Measurements from ENCODE around the gene ADCK2. TPM values are rescaled to one million over a fixed set of nuclear protein-coding genes. Genes with fewer than 3 reads are reported as not detected.
"Not testable (repeated sequence)": the region's sequence is repeated elsewhere in the genome, so short reads cannot be mapped to it uniquely, and the experiment has no call there.

ADCK2 gene
- total and polyA plus RNA-seq, 3 experiments from 2014 or later = 32.5 to 34.5 (median 34.2) TPM

DNA sequence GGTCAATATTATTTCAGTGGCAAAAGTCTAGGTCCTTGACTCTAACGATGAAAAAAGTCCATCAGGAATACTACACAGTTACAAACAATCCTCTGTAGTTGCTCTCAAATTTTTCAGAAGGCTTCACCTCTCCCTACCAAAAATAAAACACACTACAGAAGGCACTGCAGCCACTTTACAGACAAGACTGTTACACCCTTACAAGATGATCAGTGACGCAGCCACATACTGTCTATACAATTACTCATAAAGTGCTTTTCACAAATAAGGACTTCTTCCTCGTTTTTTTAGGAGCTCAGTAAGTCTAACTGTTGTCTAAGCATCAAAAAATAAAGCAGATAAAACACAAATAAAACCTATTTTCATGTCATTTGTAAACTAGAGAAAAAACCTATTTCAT lies 50.8 kb downstream of the ADCK2 start:
- peaks cover 0 to 16% (median 2%) of the 10 kb centered on the region in 3 donors for H3K36me3 Mint-ChIP-seq
- Histone ChIP-seq H3K4me1 (ENCODE audit: insufficient read depth, low read length) (peaks cover 15% of the 10 kb centered on the region), H3K27ac (ENCODE audit: low read depth, low read length) (no peak overlapping the region), H3K9me3 (ENCODE audit: low read length) (no peaks in the 10 kb centered on the region), H3K36me3 (ENCODE audit: insufficient read depth, low read length) (no peaks in the 10 kb centered on the region), H3K4me3 (ENCODE audit: low read length) (no peak overlapping the region), H3K27me3 (ENCODE audit: insufficient read depth, low read length, poor library complexity, severe bottlenecking) (no peaks in the 10 kb centered on the region)
- no peaks in the 10 kb centered on the region for H3K27me3 Mint-ChIP-seq
- ChIA-PET POLR2A (no interaction called here), CTCF (no interaction called here)
- no peaks in the 10 kb centered on the region for H3K9me3 Mint-ChIP-seq
- DNase-seq = no peak
- no peak overlapping the region for H3K4me3 Mint-ChIP-seq
- peak overlapping the region in 5 of 8 donors; percentile 10 to 63 (median 58) for H3K27ac Mint-ChIP-seq
- H3K4me1 Mint-ChIP-seq = peaks cover 13 to 17% (median 15%) of the 10 kb centered on the region in 3 donors

DNA sequence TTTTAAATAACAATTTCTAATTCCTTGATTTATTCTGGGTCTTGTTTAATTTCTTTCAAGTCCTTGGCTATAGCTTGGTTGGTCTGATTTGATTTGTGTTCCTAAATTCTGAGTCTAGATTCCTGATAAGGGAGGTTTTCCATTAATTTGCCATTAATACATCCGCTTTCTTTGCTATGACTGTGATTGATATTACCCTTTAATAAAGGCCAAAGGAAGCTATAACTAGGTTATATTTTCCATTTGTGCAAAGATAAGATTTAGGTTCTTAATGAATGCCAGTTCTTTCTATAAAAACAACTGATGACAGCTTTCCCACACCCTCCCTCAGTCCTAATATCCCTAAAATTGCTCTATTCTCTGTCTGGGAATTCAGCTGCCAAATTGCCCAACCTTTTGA lies 52.0 kb downstream of the ADCK2 start:
- peak overlapping the region in 1 of 8 donors; percentile 26 for H3K27ac Mint-ChIP-seq
- H3K27ac ChIP-seq (ENCODE audit: low read depth, low read length) = no peak overlapping the region
- POLR2A ChIA-PET = no interaction called here

DNA sequence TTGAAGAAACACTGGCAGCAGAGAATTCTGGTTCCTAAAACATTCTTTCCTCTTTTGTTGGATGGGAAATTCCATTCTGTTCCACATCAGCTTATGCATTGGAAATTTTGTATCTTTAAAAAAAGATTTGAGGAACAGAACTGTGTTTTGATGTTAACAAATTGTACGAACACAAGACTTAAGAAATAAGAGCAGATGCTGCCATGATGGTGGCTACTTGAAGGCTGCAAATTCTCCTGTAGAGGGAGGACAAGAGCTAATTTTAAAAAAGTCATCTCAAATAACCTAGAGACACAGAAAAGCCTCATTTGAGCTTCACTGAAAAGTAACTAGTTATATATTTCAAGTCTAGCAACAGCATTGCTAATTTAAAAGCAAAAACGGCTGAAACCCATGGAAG lies 53.5 kb downstream of the ADCK2 start:
- H3K9me3 ChIP-seq (ENCODE audit: low read length) = no peaks in the 10 kb centered on the region
- no peak overlapping the region for H3K4me3 Mint-ChIP-seq
- H3K36me3 ChIP-seq (ENCODE audit: insufficient read depth, low read length) = no peaks in the 10 kb centered on the region
- H3K9me3 Mint-ChIP-seq = no peaks in the 10 kb centered on the region
- H3K27ac ChIP-seq (ENCODE audit: low read depth, low read length) = no peak overlapping the region
- no peaks in the 10 kb centered on the region for H3K27me3 Mint-ChIP-seq
- no peaks in the 10 kb centered on the region for H3K27me3 ChIP-seq (ENCODE audit: insufficient read depth, low read length, poor library complexity, severe bottlenecking)
- peaks cover 13 to 17% (median 15%) of the 10 kb centered on the region in 3 donors for H3K4me1 Mint-ChIP-seq
- peak in 1 of 5 donors; percentile 5 for DNase-seq
- CTCF ChIA-PET = interaction anchor here (1.5 kb wide), 1 partner anchor 10 kb away, joined by 4 read pairs; no protein-coding TSS in a partner anchor
- H3K4me1 ChIP-seq (ENCODE audit: insufficient read depth, low read length) = peaks cover 15% of the 10 kb centered on the region
- no peak overlapping the region for H3K4me3 ChIP-seq (ENCODE audit: low read length)
- peaks cover 0 to 30% (median 2%) of the 10 kb centered on the region in 3 donors for H3K36me3 Mint-ChIP-seq
- POLR2A ChIA-PET = interaction anchor here (0.5 kb wide), 1 partner anchor 867 kb away, joined by 4 read pairs; no protein-coding TSS in a partner anchor
- peak overlapping the region in 2 of 8 donors; percentile 23 to 45 for H3K27ac Mint-ChIP-seq

More for the DNA sequence above, 52.0 kb downstream of the ADCK2 start:
- Histone ChIP-seq H3K9me3 (ENCODE audit: low read length) (no peaks in the 10 kb centered on the region), H3K36me3 (ENCODE audit: insufficient read depth, low read length) (no peaks in the 10 kb centered on the region), H3K4me1 (ENCODE audit: insufficient read depth, low read length) (peaks cover 15% of the 10 kb centered on the region), H3K27me3 (ENCODE audit: insufficient read depth, low read length, poor library complexity, severe bottlenecking) (no peaks in the 10 kb centered on the region), H3K4me3 (ENCODE audit: low read length) (no peak overlapping the region)
- H3K4me1 Mint-ChIP-seq = peaks cover 13 to 17% (median 15%) of the 10 kb centered on the region in 3 donors
- no peaks in the 10 kb centered on the region for H3K9me3 Mint-ChIP-seq
- H3K27me3 Mint-ChIP-seq = no peaks in the 10 kb centered on the region
- peaks cover 0 to 21% (median 2%) of the 10 kb centered on the region in 3 donors for H3K36me3 Mint-ChIP-seq
- H3K4me3 Mint-ChIP-seq = no peak overlapping the region
- DNase-seq = no peak
- CTCF ChIA-PET = no interaction called here

DNA sequence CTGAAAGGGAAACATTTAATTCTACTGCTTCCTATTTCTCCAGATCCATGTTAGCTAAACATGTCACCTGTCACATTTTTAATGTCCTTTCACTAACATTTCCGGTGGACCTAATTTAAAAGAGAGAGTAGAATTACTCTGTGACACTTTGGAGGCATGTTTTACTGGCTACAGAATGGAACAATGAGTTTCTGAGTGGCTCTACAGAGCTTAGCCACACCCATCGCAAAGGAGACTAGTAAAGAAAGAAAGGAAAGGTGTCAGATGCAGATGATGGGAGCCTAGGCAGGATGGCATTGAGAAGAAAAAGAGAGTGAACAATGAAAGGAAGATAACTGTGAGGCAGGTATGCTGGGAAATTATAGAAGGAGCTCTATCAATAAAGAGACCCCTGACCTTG lies 59.7 kb downstream of the ADCK2 start:
- no peak overlapping the region for H3K27ac ChIP-seq (ENCODE audit: low read depth, low read length)
- Mint-ChIP-seq H3K4me1 (no peaks in the 10 kb centered on the region), H3K9me3 (no peaks in the 10 kb centered on the region), H3K36me3 (peaks cover 3 to 37% (median 10%) of the 10 kb centered on the region in 3 donors), H3K27ac (no peak overlapping the region), H3K4me3 (no peak overlapping the region), H3K27me3 (no peaks in the 10 kb centered on the region)
- H3K36me3 ChIP-seq (ENCODE audit: insufficient read depth, low read length) = no peaks in the 10 kb centered on the region
- POLR2A ChIA-PET = no interaction called here
- no peak overlapping the region for H3K4me3 ChIP-seq (ENCODE audit: low read length)
- no peaks in the 10 kb centered on the region for H3K9me3 ChIP-seq (ENCODE audit: low read length)
- no peaks in the 10 kb centered on the region for H3K27me3 ChIP-seq (ENCODE audit: insufficient read depth, low read length, poor library complexity, severe bottlenecking)
- CTCF ChIA-PET = no interaction called here
- DNase-seq = no peak
- H3K4me1 ChIP-seq (ENCODE audit: insufficient read depth, low read length) = no peaks in the 10 kb centered on the region

DNA sequence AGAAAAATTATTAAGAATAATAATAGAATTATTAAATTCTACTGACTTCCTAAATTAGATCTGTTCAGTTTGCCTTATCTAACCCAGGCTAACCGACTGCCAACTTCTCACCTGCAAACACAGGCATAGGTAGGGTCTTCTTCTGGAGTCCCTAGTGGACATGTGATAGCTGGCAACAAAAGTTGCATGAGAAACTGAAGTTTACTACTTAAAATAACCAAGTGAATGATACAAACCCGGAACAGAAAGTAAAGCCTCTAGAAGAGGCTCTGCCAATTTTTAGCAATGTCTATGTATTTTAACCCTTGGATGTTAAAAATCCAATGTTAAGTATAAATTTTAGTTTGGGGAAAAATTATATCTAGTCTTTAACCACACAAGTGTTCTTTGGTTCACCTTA lies 61.4 kb downstream of the ADCK2 start:
- H3K36me3 Mint-ChIP-seq = peaks cover 4 to 44% (median 10%) of the 10 kb centered on the region in 3 donors
- Histone ChIP-seq H3K4me1 (ENCODE audit: insufficient read depth, low read length) (no peaks in the 10 kb centered on the region), H3K27me3 (ENCODE audit: insufficient read depth, low read length, poor library complexity, severe bottlenecking) (no peaks in the 10 kb centered on the region), H3K4me3 (ENCODE audit: low read length) (no peak overlapping the region), H3K27ac (ENCODE audit: low read depth, low read length) (no peak overlapping the region), H3K36me3 (ENCODE audit: insufficient read depth, low read length) (no peaks in the 10 kb centered on the region), H3K9me3 (ENCODE audit: low read length) (no peaks in the 10 kb centered on the region)
- CTCF ChIA-PET = no interaction called here
- DNase-seq = no peak
- no peaks in the 10 kb centered on the region for H3K9me3 Mint-ChIP-seq
- H3K27ac Mint-ChIP-seq = no peak overlapping the region
- no peak overlapping the region for H3K4me3 Mint-ChIP-seq
- POLR2A ChIA-PET = interaction anchor here (0.7 kb wide), 1 partner anchor 88 kb away, joined by 4 read pairs; no protein-coding TSS in a partner anchor
- no peaks in the 10 kb centered on the region for H3K4me1 Mint-ChIP-seq
- H3K27me3 Mint-ChIP-seq = no peaks in the 10 kb centered on the region

DNA sequence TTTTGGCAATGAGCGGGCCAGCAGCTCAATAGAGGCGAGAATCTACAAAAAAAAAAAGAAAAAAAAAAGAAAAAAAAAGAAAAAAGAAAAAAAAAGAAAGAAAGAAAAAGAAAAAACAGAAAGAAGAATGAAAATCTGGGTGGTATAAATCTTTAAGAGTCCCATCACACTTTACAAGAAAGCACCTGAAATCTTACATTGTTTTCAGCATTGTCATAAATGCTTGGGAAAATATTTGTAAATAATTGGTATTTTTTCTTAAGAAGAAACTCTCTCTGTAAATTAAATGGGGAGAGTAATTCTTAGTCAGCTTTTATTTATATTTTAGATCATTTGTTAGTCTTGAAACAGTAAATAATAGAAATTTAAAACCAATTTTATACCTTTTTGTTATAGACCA lies 62.0 kb downstream of the ADCK2 start:
- DNase-seq = no peak
- ChIA-PET POLR2A (interaction anchor here (0.7 kb wide), 1 partner anchor 89 kb away, joined by 4 read pairs; no protein-coding TSS in a partner anchor), CTCF (no interaction called here)
- Histone ChIP-seq H3K27ac (ENCODE audit: low read depth, low read length) (no peak overlapping the region), H3K36me3 (ENCODE audit: insufficient read depth, low read length) (no peaks in the 10 kb centered on the region), H3K9me3 (ENCODE audit: low read length) (no peaks in the 10 kb centered on the region), H3K27me3 (ENCODE audit: insufficient read depth, low read length, poor library complexity, severe bottlenecking) (no peaks in the 10 kb centered on the region), H3K4me3 (ENCODE audit: low read length) (no peak overlapping the region), H3K4me1 (ENCODE audit: insufficient read depth, low read length) (no peaks in the 10 kb centered on the region)
- H3K9me3 Mint-ChIP-seq = no peaks in the 10 kb centered on the region
- peaks cover 4 to 47% (median 14%) of the 10 kb centered on the region in 3 donors for H3K36me3 Mint-ChIP-seq
- H3K27ac Mint-ChIP-seq = peak overlapping the region in 1 of 8 donors; percentile 63
- no peaks in the 10 kb centered on the region for H3K27me3 Mint-ChIP-seq
- no peaks in the 10 kb centered on the region for H3K4me1 Mint-ChIP-seq
- no peak overlapping the region for H3K4me3 Mint-ChIP-seq

DNA sequence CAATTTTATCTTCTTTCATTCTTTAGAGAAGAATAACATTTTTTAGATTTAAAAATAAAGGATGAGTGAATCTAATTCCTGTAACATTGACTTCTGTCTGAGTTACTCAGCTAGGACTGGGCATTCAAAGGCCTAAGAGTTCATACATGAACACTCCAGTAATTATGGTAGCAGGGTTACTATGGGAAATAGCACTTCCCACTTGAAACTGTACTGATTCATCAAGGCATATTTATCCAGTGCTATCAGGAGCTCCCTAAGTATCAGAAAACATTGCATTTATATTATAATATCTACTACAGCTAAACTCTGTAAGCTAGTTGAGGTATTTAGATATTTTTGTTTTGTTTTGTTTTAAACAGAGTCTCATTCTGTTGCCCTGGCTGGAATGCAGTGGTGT lies 65.5 kb downstream of the ADCK2 start:
- no peaks in the 10 kb centered on the region for H3K9me3 ChIP-seq (ENCODE audit: low read length)
- no peaks in the 10 kb centered on the region for H3K9me3 Mint-ChIP-seq
- no peak overlapping the region for H3K27ac Mint-ChIP-seq
- no peaks in the 10 kb centered on the region for H3K4me1 ChIP-seq (ENCODE audit: insufficient read depth, low read length)
- H3K36me3 Mint-ChIP-seq = peaks cover 4 to 47% (median 22%) of the 10 kb centered on the region in 3 donors
- no peak overlapping the region for H3K4me3 Mint-ChIP-seq
- no peaks in the 10 kb centered on the region for H3K4me1 Mint-ChIP-seq
- no peaks in the 10 kb centered on the region for H3K27me3 Mint-ChIP-seq
- H3K27ac ChIP-seq (ENCODE audit: low read depth, low read length) = no peak overlapping the region
- H3K27me3 ChIP-seq (ENCODE audit: insufficient read depth, low read length, poor library complexity, severe bottlenecking) = no peaks in the 10 kb centered on the region
- no peaks in the 10 kb centered on the region for H3K36me3 ChIP-seq (ENCODE audit: insufficient read depth, low read length)
- CTCF ChIA-PET = interaction anchor here (1.8 kb wide), 1 partner anchor 10 kb away, joined by 3 read pairs; no protein-coding TSS in a partner anchor
- DNase-seq = no peak
- H3K4me3 ChIP-seq (ENCODE audit: low read length) = no peak overlapping the region
- POLR2A ChIA-PET = no interaction called here

DNA sequence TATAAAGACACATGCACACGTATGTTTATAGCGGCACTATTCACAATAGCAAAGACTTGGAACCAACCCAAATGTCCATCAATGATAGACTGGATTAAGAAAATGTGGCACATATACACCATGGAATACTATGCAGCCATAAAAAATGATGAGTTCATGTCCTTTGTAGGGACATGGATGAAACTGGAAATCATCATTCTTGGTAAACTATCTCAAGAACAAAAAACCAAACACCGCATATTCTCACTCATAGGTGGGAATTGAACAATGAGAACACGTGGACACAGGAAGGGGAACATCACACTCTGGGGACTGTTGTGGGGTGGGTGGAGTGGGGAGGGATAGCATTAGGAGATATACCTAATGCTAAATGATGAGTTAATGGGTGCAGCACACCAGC lies 70.5 kb downstream of the ADCK2 start:
- H3K9me3 ChIP-seq (ENCODE audit: low read length); H3K4me1 Mint-ChIP-seq; H3K9me3 Mint-ChIP-seq; POLR2A ChIA-PET; H3K27ac ChIP-seq (ENCODE audit: low read depth, low read length); CTCF ChIA-PET; H3K4me3 ChIP-seq (ENCODE audit: low read length); H3K4me3 Mint-ChIP-seq; H3K27me3 ChIP-seq (ENCODE audit: insufficient read depth, low read length, poor library complexity, severe bottlenecking); H3K27me3 Mint-ChIP-seq; H3K27ac Mint-ChIP-seq; H3K36me3 ChIP-seq (ENCODE audit: insufficient read depth, low read length); DNase-seq; H3K4me1 ChIP-seq (ENCODE audit: insufficient read depth, low read length): not testable (repeated sequence)
- peaks cover 11 to 58% (median 22%) of the 10 kb centered on the region in 3 donors for H3K36me3 Mint-ChIP-seq
